ENCODE results near the gene DHX35.

The DHX35 gene, protein sequence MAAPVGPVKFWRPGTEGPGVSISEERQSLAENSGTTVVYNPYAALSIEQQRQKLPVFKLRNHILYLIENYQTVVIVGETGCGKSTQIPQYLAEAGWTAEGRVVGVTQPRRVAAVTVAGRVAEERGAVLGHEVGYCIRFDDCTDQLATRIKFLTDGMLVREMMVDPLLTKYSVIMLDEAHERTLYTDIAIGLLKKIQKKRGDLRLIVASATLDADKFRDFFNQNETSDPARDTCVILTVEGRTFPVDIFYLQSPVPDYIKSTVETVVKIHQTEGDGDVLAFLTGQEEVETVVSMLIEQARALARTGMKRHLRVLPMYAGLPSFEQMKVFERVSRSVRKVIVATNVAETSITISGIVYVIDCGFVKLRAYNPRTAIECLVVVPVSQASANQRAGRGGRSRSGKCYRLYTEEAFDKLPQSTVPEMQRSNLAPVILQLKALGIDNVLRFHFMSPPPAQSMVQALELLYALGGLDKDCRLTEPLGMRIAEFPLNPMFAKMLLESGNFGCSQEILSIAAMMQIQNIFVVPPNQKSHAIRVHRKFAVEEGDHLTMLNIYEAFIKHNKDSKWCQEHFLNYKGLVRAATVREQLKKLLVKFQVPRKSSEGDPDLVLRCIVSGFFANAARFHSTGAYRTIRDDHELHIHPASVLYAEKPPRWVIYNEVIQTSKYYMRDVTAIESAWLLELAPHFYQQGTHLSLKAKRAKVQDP

DNA sequence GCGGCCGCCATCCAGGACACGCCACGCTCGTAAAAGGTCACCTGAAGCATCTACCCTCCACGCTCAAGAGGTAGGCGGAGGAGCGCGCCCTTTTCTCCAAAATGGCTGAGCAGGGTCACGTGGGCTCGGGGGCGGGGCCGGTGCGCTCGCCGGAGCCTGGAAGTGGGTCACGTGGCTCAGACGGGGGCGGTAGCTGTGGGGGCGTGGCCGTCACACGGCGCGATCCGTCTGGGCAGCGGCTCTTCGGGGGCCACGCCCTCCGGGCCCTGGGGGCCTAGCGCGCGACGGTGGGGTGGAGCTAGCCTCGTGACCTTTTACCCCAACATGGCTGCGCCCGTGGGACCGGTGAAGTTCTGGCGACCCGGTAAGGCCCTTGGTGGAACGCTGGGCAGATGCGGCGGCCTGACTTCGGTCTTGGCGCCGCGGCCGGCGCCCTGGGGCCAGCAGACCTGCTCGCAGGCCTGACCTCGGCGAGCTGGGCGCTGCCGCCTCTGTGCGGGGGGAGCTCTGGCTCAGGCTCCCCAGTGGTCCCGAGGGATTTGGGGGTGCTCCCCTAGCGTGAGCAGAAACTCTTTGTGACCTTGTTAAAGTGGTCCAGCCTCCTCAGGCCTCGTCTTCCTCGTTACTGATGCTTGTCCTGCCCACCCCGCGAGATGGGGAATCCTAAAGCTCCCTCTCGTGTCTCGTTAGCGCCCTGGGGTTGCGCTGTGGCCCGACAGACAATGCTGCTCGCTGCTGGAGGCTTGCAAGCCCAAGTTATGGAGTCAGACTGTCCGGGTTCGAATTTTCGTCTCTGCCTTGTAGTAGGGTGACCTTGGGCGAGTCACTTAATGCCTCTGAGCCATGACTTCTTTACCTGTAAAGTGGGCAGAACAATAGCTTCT lies at the start of gene DHX35:
Gene DHX35 (plus strand): TSS at position 301 of the 884 bp plus-strand sequence. CDS start 24 bp downstream, at position 325.
- TF ChIP-seq, protein P1, sequence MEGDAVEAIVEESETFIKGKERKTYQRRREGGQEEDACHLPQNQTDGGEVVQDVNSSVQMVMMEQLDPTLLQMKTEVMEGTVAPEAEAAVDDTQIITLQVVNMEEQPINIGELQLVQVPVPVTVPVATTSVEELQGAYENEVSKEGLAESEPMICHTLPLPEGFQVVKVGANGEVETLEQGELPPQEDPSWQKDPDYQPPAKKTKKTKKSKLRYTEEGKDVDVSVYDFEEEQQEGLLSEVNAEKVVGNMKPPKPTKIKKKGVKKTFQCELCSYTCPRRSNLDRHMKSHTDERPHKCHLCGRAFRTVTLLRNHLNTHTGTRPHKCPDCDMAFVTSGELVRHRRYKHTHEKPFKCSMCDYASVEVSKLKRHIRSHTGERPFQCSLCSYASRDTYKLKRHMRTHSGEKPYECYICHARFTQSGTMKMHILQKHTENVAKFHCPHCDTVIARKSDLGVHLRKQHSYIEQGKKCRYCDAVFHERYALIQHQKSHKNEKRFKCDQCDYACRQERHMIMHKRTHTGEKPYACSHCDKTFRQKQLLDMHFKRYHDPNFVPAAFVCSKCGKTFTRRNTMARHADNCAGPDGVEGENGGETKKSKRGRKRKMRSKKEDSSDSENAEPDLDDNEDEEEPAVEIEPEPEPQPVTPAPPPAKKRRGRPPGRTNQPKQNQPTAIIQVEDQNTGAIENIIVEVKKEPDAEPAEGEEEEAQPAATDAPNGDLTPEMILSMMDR (IDR thresholded peaks at IDR 0.05; ENCODE audit: low read length, missing control alignments) = peak; percentile 51

DNA sequence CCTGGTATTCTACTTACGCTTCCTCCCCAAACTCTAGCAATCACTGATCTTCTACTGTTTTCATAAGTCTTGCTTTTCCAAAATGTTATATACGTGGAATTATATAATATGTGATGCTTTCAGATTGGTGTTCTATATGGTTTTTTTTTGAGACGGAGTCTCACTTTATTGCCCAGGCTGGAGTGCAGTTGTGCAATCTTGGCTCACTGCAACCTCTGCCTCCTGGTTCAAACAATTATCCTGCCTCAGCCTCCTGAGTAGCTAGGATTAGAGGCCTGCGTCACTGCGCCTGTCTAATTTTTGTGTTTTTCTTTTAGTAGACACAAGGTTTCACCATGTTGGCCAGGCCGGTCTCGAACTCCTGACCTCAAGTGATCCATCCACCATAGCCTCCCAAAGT lies 46.8 kb upstream of the DHX35 start:
- H3K4me3 ChIP-seq (replicated peaks; ENCODE audit: low read depth, low read length) = no peak overlapping the region
- no peak for DNase-seq (ENCODE audit: low read depth)
- TF ChIP-seq, protein P1 (IDR thresholded peaks at IDR 0.05; ENCODE audit: low read length, missing control alignments) = no peak

More for the DNA sequence above, at the start of gene DHX35:
- DNase-seq (ENCODE audit: low read depth) = peak; percentile 97
- peak within 1 kb of the TSS; percentile 96 for H3K4me3 ChIP-seq (replicated peaks; ENCODE audit: low read depth, low read length)

DNA sequence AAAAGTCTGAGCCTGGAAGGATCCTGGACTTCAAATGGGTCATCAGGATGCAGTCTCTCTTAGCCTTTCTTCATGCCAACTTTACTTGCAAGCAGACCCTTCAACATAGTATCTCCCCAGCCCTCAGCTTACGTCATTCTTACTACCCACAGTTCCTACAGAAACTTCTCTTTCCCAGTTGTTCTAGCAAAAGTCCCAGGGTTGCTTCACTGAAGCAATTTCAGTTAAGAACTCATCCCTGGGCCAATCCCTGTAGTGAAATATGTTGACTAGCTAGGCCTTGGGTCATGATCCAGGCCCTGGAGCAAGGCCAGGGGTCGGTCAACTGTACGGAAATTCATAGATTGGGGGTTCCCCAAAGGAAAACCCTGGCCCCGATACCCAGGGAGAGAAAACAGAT lies 44.5 kb upstream of the DHX35 start:
- no peak overlapping the region for H3K4me3 ChIP-seq (replicated peaks; ENCODE audit: low read depth, low read length)
- TF ChIP-seq, protein P1 (IDR thresholded peaks at IDR 0.05; ENCODE audit: low read length, missing control alignments) = no peak
- no peak for DNase-seq (ENCODE audit: low read depth)

DNA sequence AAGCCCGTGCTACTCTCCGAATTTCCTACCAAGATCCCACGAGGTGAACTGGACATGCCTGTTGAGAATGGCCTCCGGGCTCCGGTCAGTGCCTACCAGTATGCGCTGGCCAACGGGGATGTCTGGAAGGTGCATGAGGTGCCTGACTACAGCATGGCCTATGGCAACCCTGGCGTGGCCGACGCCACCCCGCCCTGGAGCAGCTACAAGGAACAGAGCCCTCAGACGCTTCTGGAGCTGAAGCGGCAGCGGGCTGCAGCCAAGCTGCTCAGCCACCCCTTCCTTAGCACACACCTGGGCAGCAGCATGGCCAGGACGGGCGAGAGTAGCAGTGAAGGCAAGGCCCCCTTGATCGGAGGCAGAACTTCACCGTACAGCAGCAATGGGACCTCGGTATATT lies 44.0 kb upstream of the DHX35 start:
- TF ChIP-seq, protein P1 (IDR thresholded peaks at IDR 0.05; ENCODE audit: low read length, missing control alignments) = no peak
- DNase-seq (ENCODE audit: low read depth) = no peak
- no peak overlapping the region for H3K4me3 ChIP-seq (replicated peaks; ENCODE audit: low read depth, low read length)

DNA sequence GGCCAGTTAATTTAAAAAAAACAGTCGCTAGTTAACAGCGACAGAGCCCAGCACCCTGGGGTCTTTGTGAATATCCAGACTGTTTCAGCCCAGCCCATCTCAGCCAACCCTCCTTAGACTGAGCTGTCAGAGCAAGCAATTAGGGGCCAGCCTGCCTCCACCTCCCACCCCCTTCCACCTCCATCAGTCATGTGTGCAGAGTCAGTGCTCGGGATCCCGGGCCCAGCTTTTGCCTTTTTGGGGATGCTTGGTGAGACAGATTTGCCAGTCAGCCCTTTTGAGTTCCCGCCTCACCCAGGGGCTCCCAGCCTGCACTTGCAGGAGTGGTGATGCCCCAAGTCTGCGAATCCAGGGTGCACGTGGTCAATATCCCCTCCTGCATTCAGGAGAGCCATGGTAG lies 42.5 kb upstream of the DHX35 start:
- no peak for DNase-seq (ENCODE audit: low read depth)
- TF ChIP-seq, protein P1 (IDR thresholded peaks at IDR 0.05; ENCODE audit: low read length, missing control alignments) = no peak
- H3K4me3 ChIP-seq (replicated peaks; ENCODE audit: low read depth, low read length) = no peak overlapping the region

DNA sequence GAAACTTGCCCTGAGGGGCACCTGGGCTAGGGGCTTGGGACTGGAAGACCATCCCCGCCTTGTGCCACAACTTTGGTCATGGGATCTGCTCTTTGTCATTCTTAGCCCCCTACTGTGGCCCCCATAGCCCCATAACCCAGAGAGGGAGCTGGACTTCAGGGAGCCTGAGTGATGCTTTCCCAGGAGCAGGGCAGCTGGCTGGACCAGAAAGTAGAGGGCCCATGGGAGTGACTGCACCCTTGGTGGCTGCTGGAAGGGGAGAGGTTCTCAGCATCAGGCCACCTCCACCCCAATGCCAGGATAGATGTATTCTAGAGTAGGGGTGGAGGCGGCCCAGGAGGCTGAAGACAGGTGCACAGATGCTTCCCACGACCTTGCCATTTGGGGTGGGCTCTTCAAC lies 41.7 kb upstream of the DHX35 start:
- DNase-seq (ENCODE audit: low read depth) = no peak
- TF ChIP-seq, protein P1 (IDR thresholded peaks at IDR 0.05; ENCODE audit: low read length, missing control alignments) = no peak
- H3K4me3 ChIP-seq (replicated peaks; ENCODE audit: low read depth, low read length) = no peak overlapping the region

Data from fibroblast of pulmonary artery (primary cell).